Measurements from ENCODE around the gene DNAH9. TPM values are rescaled to one million over a fixed set of nuclear protein-coding genes. Genes with fewer than 3 reads are reported as not detected.

Gene DNAH9
- polyA plus RNA-seq, 1 donor (not counting 4 experiments of a cell fraction or from before 2014, with no cell fraction given) = 0.42 TPM

- H3K4me3 ChIP-seq (ENCODE audit: control insufficient read depth in 2 of 3, extremely low read depth in 1 of 3, insufficient read depth in 2 of 3, low read depth in 1 of 3, low read length in 3 of 3) = no peak overlapping the region
- DNase-seq (ENCODE audit: low read depth, low spot score) (no peak), FAIRE-seq (no peak)
- H3K9ac ChIP-seq (ENCODE audit: control insufficient read depth, extremely low read depth, insufficient read depth, low read length) = no peak overlapping the region
- H3K27ac ChIP-seq (ENCODE audit: control insufficient read depth, insufficient read depth, low read length) = no peak overlapping the region
- H2AFZ ChIP-seq (ENCODE audit: control insufficient read depth, low read length) = no peak overlapping the region
- dilution Hi-C loops (cut with MboI; ENCODE audit: extremely low pct_ligation_motif_present, low sequenced_read_pairs) = no loop called here
- H3K4me1 ChIP-seq (ENCODE audit: control insufficient read depth, extremely low read depth, insufficient read depth, low read length) = no peaks in the 10 kb centered on the region
- no peak for TF ChIP-seq CTCF (optimal IDR thresholded peaks at IDR 0.05 in 1 of 3, IDR thresholded peaks at IDR 0.05 in 1 of 3, conservative IDR thresholded peaks at IDR 0.05 in 1 of 3; ENCODE audit: extremely low read depth in 1 of 3, insufficient read depth in 2 of 3, low read length in 3 of 3)
- TF ChIP-seq EZH2 (IDR thresholded peaks at IDR 0.05; ENCODE audit: low read length) = no peak
- no peak overlapping the region for H3K4me2 ChIP-seq (ENCODE audit: control insufficient read depth, extremely low read depth, insufficient read depth, low read depth, low read length)
- no peaks in the 10 kb centered on the region for H3K27me3 ChIP-seq (ENCODE audit: control insufficient read depth, extremely low read depth, insufficient read depth, low read length)
- H3K79me2 ChIP-seq (ENCODE audit: control insufficient read depth, insufficient read depth, low read length) = no peaks in the 10 kb centered on the region
- no peaks in the 10 kb centered on the region for H4K20me1 ChIP-seq (ENCODE audit: control insufficient read depth, extremely low read depth, insufficient read depth, low read length)
- no peaks in the 10 kb centered on the region for H3K9me3 ChIP-seq (ENCODE audit: control insufficient read depth, low read depth, low read length)
- no peaks in the 10 kb centered on the region for H3K9me1 ChIP-seq (ENCODE audit: control insufficient read depth, extremely low read depth, insufficient read depth, low read length)
- no peaks in the 10 kb centered on the region for H3K36me3 ChIP-seq (ENCODE audit: control insufficient read depth in 2 of 2, extremely low read depth in 1 of 2, insufficient read depth in 2 of 2, low read length in 2 of 2)
These were observed 29.2 kb downstream of the DNAH9 start for GRCh38 chr17:11627301-11627940.

- dilution Hi-C loops (cut with MboI; ENCODE audit: extremely low pct_ligation_motif_present, low sequenced_read_pairs) = no loop called here
- no peaks in the 10 kb centered on the region for H3K27me3 ChIP-seq (ENCODE audit: control insufficient read depth, extremely low read depth, insufficient read depth, low read length)
- no peak overlapping the region for H3K9ac ChIP-seq (ENCODE audit: control insufficient read depth, extremely low read depth, insufficient read depth, low read length)
- no peaks in the 10 kb centered on the region for H3K79me2 ChIP-seq (ENCODE audit: control insufficient read depth, insufficient read depth, low read length)
- FAIRE-seq = no peak
- no peaks in the 10 kb centered on the region for H4K20me1 ChIP-seq (ENCODE audit: control insufficient read depth, extremely low read depth, insufficient read depth, low read length)
- no peak overlapping the region for H3K27ac ChIP-seq (ENCODE audit: control insufficient read depth, insufficient read depth, low read length)
- H2AFZ ChIP-seq (ENCODE audit: control insufficient read depth, low read length) = no peak overlapping the region
- H3K9me3 ChIP-seq (ENCODE audit: control insufficient read depth, low read depth, low read length) = no peaks in the 10 kb centered on the region
- H3K4me3 ChIP-seq (ENCODE audit: control insufficient read depth in 2 of 3, extremely low read depth in 1 of 3, insufficient read depth in 2 of 3, low read depth in 1 of 3, low read length in 3 of 3) = no peak overlapping the region
- DNase-seq (ENCODE audit: low read depth, low spot score) = no peak
- no peaks in the 10 kb centered on the region for H3K36me3 ChIP-seq (ENCODE audit: control insufficient read depth in 2 of 2, extremely low read depth in 1 of 2, insufficient read depth in 2 of 2, low read length in 2 of 2)
- no peaks in the 10 kb centered on the region for H3K4me1 ChIP-seq (ENCODE audit: control insufficient read depth, extremely low read depth, insufficient read depth, low read length)
- H3K9me1 ChIP-seq (ENCODE audit: control insufficient read depth, extremely low read depth, insufficient read depth, low read length) = no peaks in the 10 kb centered on the region
- TF ChIP-seq EZH2 (IDR thresholded peaks at IDR 0.05; ENCODE audit: low read length) = no peak
- no peak for TF ChIP-seq CTCF (optimal IDR thresholded peaks at IDR 0.05 in 1 of 3, IDR thresholded peaks at IDR 0.05 in 1 of 3, conservative IDR thresholded peaks at IDR 0.05 in 1 of 3; ENCODE audit: extremely low read depth in 1 of 3, insufficient read depth in 2 of 3, low read length in 3 of 3)
- H3K4me2 ChIP-seq (ENCODE audit: control insufficient read depth, extremely low read depth, insufficient read depth, low read depth, low read length) = no peak overlapping the region
These were observed 30.1 kb downstream of the DNAH9 start for GRCh38 chr17:11628374-11628773.
